ENCODE results near the gene DEPDC7.

DNA sequence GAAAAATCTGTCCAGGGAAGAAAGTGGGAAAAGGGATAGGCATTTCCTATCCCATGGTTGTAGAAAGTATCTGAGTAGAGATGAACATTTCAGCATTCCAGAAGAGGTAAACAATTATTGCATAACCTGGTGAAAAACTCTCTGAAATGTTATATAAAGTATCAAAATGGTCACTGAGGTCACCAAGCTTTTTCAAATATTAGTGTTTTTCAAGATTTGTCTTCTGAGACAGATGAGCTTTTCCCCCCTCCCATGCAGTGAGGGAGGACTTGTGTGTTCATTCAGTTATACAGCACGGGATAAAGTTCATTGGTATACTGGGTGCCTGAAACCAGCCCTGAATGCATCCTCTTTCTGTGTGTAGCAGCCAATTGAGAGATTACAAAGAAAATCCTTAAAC is 1.9 kb upstream of the DEPDC7 start:
- TF ChIP-seq, protein P1, sequence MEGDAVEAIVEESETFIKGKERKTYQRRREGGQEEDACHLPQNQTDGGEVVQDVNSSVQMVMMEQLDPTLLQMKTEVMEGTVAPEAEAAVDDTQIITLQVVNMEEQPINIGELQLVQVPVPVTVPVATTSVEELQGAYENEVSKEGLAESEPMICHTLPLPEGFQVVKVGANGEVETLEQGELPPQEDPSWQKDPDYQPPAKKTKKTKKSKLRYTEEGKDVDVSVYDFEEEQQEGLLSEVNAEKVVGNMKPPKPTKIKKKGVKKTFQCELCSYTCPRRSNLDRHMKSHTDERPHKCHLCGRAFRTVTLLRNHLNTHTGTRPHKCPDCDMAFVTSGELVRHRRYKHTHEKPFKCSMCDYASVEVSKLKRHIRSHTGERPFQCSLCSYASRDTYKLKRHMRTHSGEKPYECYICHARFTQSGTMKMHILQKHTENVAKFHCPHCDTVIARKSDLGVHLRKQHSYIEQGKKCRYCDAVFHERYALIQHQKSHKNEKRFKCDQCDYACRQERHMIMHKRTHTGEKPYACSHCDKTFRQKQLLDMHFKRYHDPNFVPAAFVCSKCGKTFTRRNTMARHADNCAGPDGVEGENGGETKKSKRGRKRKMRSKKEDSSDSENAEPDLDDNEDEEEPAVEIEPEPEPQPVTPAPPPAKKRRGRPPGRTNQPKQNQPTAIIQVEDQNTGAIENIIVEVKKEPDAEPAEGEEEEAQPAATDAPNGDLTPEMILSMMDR (IDR thresholded peaks at IDR 0.05; ENCODE audit: poor library complexity), result no peak
- TF ChIP-seq EZH2 (IDR thresholded peaks at IDR 0.05; ENCODE audit: borderline replicate concordance), result no peak
- TF ChIP-seq EZH2phosphoT487 (IDR thresholded peaks at IDR 0.05; ENCODE audit: low read depth, severe bottlenecking, unreplicated experiment), result no peak
